Karpas-422 (cell line): ENCODE measurements around the gene KCND1. TPM values are rescaled to one million over a fixed set of nuclear protein-coding genes. Genes with fewer than 3 reads are reported as not detected.

ENCODE experiments used
- DNase-seq: peaks from one replicate; pipeline ENCODE4 v3.0.0-alpha.2; 2015
- H2AFZ ChIP-seq: fragments of 200-600 bp; sonication (generic); 2 replicates; pipeline ENCODE4 v1.6.1; 2014; ENCODE audit warnings: antibody characterized with exemption, low read length, mixed read lengths
- H3K27ac ChIP-seq: fragments of 200-600 bp; sonication (generic); 2 replicates; pipeline ENCODE4 v1.5.1; 2014; ENCODE audit warnings: mild to moderate bottlenecking, low read length, moderate library complexity
- H3K27me3 ChIP-seq: fragments of 200-600 bp; sonication (generic); 2 replicates; pipeline ENCODE4 v1.6.1; 2014; ENCODE audit warnings: low read length, mixed read lengths
- H3K36me3 ChIP-seq: fragments of 200-600 bp; sonication (generic); 2 replicates; pipeline ENCODE4 v1.6.1; 2014; ENCODE audit warnings: low read length, mixed read lengths; ENCODE audit not compliant: insufficient read depth
- H3K4me1 ChIP-seq: fragments of 200-600 bp; sonication (generic); 2 replicates; pipeline ENCODE4 v1.6.1; 2014; ENCODE audit warnings: mild to moderate bottlenecking, low read length, mixed read lengths
- H3K4me2 ChIP-seq: fragments of 200-600 bp; sonication (generic); 2 replicates; pipeline ENCODE4 v1.6.1; 2014; ENCODE audit warnings: low read length, low read depth, mild to moderate bottlenecking; ENCODE audit not compliant: poor library complexity, severe bottlenecking
- H3K4me3 ChIP-seq: fragments of 200-600 bp; sonication (generic); 2 replicates; pipeline ENCODE4 v1.5.1; 2014; ENCODE audit warnings: mild to moderate bottlenecking, antibody characterized with exemption, low read length, mixed read lengths
- H3K79me2 ChIP-seq: fragments of 200-600 bp; sonication (generic); 2 replicates; pipeline ENCODE4 v1.6.1; 2014; ENCODE audit warnings: mild to moderate bottlenecking, low read length, mixed read lengths
- H3K9ac ChIP-seq: fragments of 200-600 bp; sonication (generic); 2 replicates; pipeline ENCODE4 v1.6.0; 2014; ENCODE audit warnings: low read length
- H3K9me2 ChIP-seq: fragments of 200-600 bp; sonication (generic), shearing (Covaris generic); replicated peaks from 2 replicates; pipeline ENCODE4 v1.6.0; 2014; ENCODE audit warnings: mild to moderate bottlenecking, low read length, moderate library complexity; ENCODE audit not compliant: insufficient read depth
- H3K9me3 ChIP-seq: fragments of 300-700, 200-600 bp; sonication (generic); 2 replicates; pipeline ENCODE4 v1.6.1; 2014; ENCODE audit warnings: low read length, mixed read lengths
- H4K20me1 ChIP-seq: fragments of 200-600 bp; sonication (generic); 2 replicates; pipeline ENCODE4 v1.6.1; 2014; ENCODE audit warnings: mild to moderate bottlenecking, antibody characterized with exemption, low read length, low read depth; ENCODE audit not compliant: insufficient read depth
- total RNA-seq: library from RNA; depleted of rRNA; stranded (reverse); fragments of >200 nt; shearing (Covaris generic); gene quantifications from 2 replicates; pipeline ENCODE4 v1.2.3, GENCODE V29; 2014; ENCODE audit warnings: low replicate concordance; rRNA removed

Gene KCND1
- 2.2 and 2.6 TPM in 2 replicates for total RNA-seq

GRCh38 chrX:48971249-48972219, at the start of gene KCND1:
TSS of gene KCND1 (minus strand) at chrX:48971844. CDS start at chrX:48970271, 1,573 bp downstream.
- no peaks in the 10 kb centered on the region for H4K20me1 ChIP-seq
- no peaks in the 10 kb centered on the region for H3K9me3 ChIP-seq
- no peak within 1 kb of the TSS for H3K27ac ChIP-seq
- no peaks in the 10 kb centered on the region for H3K9me2 ChIP-seq
- DNase-seq, result no peak
- no peak within 1 kb of the TSS for H3K9ac ChIP-seq
- H3K79me2 ChIP-seq, result no peaks in the 10 kb centered on the region
- H3K27me3 ChIP-seq, result no peaks in the 10 kb centered on the region
- H3K36me3 ChIP-seq, result no peaks in the 10 kb centered on the region
- H3K4me3 ChIP-seq, result no peak within 1 kb of the TSS
- no peak within 1 kb of the TSS for H3K4me2 ChIP-seq
- H2AFZ ChIP-seq, result no peak within 1 kb of the TSS
- H3K4me1 ChIP-seq, result no peaks in the 10 kb centered on the region

GRCh38 chrX:49019599-49020249, 48.1 kb upstream of the KCND1 start:
- Histone ChIP-seq H3K4me1 (no peaks in the 10 kb centered on the region), H3K4me2 (no peak overlapping the region), H3K4me3 (no peak overlapping the region), H3K9me2 (no peaks in the 10 kb centered on the region), H3K79me2 (no peaks in the 10 kb centered on the region), H4K20me1 (no peaks in the 10 kb centered on the region), H3K9ac (no peak overlapping the region), H3K9me3 (no peaks in the 10 kb centered on the region), H2AFZ (no peak overlapping the region), H3K27me3 (no peaks in the 10 kb centered on the region), H3K36me3 (no peaks in the 10 kb centered on the region), H3K27ac (no peak overlapping the region)
- no peak for DNase-seq

GRCh38 chrX:49019050-49019449, 47.4 kb upstream of the KCND1 start:
- DNase-seq, result no peak
- Histone ChIP-seq H3K36me3 (no peaks in the 10 kb centered on the region), H2AFZ (no peak overlapping the region), H3K4me2 (no peak overlapping the region), H4K20me1 (no peaks in the 10 kb centered on the region), H3K27ac (no peak overlapping the region), H3K4me3 (no peak overlapping the region), H3K9me2 (no peaks in the 10 kb centered on the region), H3K9ac (no peak overlapping the region), H3K27me3 (no peaks in the 10 kb centered on the region), H3K79me2 (no peaks in the 10 kb centered on the region), H3K9me3 (no peaks in the 10 kb centered on the region), H3K4me1 (no peaks in the 10 kb centered on the region)

GRCh38 chrX:49003696-49004095, 32.1 kb upstream of the KCND1 start:
- no peak overlapping the region for H3K4me2 ChIP-seq
- no peaks in the 10 kb centered on the region for H3K27me3 ChIP-seq
- H3K9ac ChIP-seq, result no peak overlapping the region
- no peaks in the 10 kb centered on the region for H4K20me1 ChIP-seq
- H3K27ac ChIP-seq, result no peak overlapping the region
- H3K4me3 ChIP-seq, result no peak overlapping the region
- H3K9me2 ChIP-seq, result no peaks in the 10 kb centered on the region
- 0 out of 2 replicates have a peak, but pooled peaks cover 1% of the 10 kb centered on the region for H3K36me3 ChIP-seq
- no peak overlapping the region for H2AFZ ChIP-seq
- no peaks in the 10 kb centered on the region for H3K9me3 ChIP-seq
- DNase-seq, result peak; percentile 47
- peaks cover 15% of the 10 kb centered on the region for H3K79me2 ChIP-seq
- H3K4me1 ChIP-seq, result peaks cover 17% of the 10 kb centered on the region

- Histone ChIP-seq H3K9me2 (no peaks in the 10 kb centered on the region), H3K9ac (peak within 1 kb of the TSS; percentile 93), H3K36me3 (0 out of 2 replicates have a peak, but pooled peaks cover 9% of the 10 kb centered on the region), H3K9me3 (no peaks in the 10 kb centered on the region), H3K27me3 (no peaks in the 10 kb centered on the region), H4K20me1 (no peaks in the 10 kb centered on the region), H3K27ac (peak within 1 kb of the TSS; percentile 80), H3K4me2 (peak within 1 kb of the TSS; percentile 61), H3K79me2 (peaks cover 15% of the 10 kb centered on the region), H3K4me1 (peaks cover 17% of the 10 kb centered on the region), H3K4me3 (peak within 1 kb of the TSS; percentile 75), H2AFZ (peak within 1 kb of the TSS; percentile 99)
- peak; percentile 94 for DNase-seq
These were observed 30.7 kb upstream of the KCND1 start, which contains the start of gene GRIPAP1 for GRCh38 chrX:49002091-49002935. TSS of gene GRIPAP1 (minus strand) at chrX:49002264. CDS start at chrX:49002229, 35 bp downstream.

GRCh38 chrX:49001521-49002090, 30.0 kb upstream of the KCND1 start:
- peak overlapping the region; percentile 93 for H3K9ac ChIP-seq
- peaks cover 15% of the 10 kb centered on the region for H3K79me2 ChIP-seq
- H3K9me3 ChIP-seq, result no peaks in the 10 kb centered on the region
- 0 out of 2 replicates have a peak, but pooled peaks cover 9% of the 10 kb centered on the region for H3K36me3 ChIP-seq
- peaks cover 17% of the 10 kb centered on the region for H3K4me1 ChIP-seq
- H2AFZ ChIP-seq, result 0 out of 2 replicates have a peak overlapping the region, but pooled peaks have one; percentile 99
- no peaks in the 10 kb centered on the region for H3K27me3 ChIP-seq
- H3K4me3 ChIP-seq, result peak overlapping the region; percentile 75
- peak; percentile 76 for DNase-seq
- H3K27ac ChIP-seq, result peak overlapping the region; percentile 80
- H3K9me2 ChIP-seq, result no peaks in the 10 kb centered on the region
- H3K4me2 ChIP-seq, result peak overlapping the region; percentile 61
- H4K20me1 ChIP-seq, result no peaks in the 10 kb centered on the region

- peak overlapping the region; percentile 75 for H3K4me3 ChIP-seq
- no peaks in the 10 kb centered on the region for H4K20me1 ChIP-seq
- H3K4me2 ChIP-seq, result peak overlapping the region; percentile 61
- 0 out of 2 replicates have a peak, but pooled peaks cover 9% of the 10 kb centered on the region for H3K36me3 ChIP-seq
- H3K9me3 ChIP-seq, result no peaks in the 10 kb centered on the region
- H3K27me3 ChIP-seq, result no peaks in the 10 kb centered on the region
- no peak overlapping the region; the same call in 1 of the 2 replicates for H3K9ac ChIP-seq
- peaks cover 15% of the 10 kb centered on the region for H3K79me2 ChIP-seq
- H2AFZ ChIP-seq, result no peak overlapping the region
- H3K27ac ChIP-seq, result no peak overlapping the region
- H3K9me2 ChIP-seq, result no peaks in the 10 kb centered on the region
- no peak for DNase-seq
- H3K4me1 ChIP-seq, result peaks cover 17% of the 10 kb centered on the region
These were observed 29.0 kb upstream of the KCND1 start for GRCh38 chrX:49000636-49001035.
